Muscle layer of colon (tissue), 2 donors: ENCODE measurements around the gene HSBP1L1.

Experiments used
- H3K27ac ChIP-seq: one replicate; pipeline ENCODE4 v1.7.0; 2013; ENCODE audit warnings: low read depth, mild to moderate bottlenecking, low read length, moderate library complexity
- H3K27me3 ChIP-seq, 2 donors: one replicate each; pipeline ENCODE4 v1.7.0; 2013; ENCODE audit warnings: low read length in 2 of 2, mild to moderate bottlenecking in 2 of 2; ENCODE audit not compliant: insufficient read depth in 2 of 2, control insufficient read depth in 1 of 2
- H3K36me3 ChIP-seq: one replicate; pipeline ENCODE4 v1.7.0; 2013; ENCODE audit warnings: mild to moderate bottlenecking, low read length; ENCODE audit not compliant: insufficient read depth
- H3K4me1 ChIP-seq: one replicate; pipeline ENCODE4 v1.7.0; 2013; ENCODE audit warnings: mild to moderate bottlenecking, low read length; ENCODE audit not compliant: insufficient read depth
- H3K4me3 ChIP-seq, 2 donors: one replicate each; pipeline ENCODE4 v1.7.0; 2013; ENCODE audit warnings: low read length in 2 of 2, low read depth in 1 of 2, mild to moderate bottlenecking in 1 of 2, moderate library complexity in 1 of 2
- H3K9ac ChIP-seq: one replicate; pipeline ENCODE4 v1.7.0; 2013; ENCODE audit warnings: low read length
- H3K9me3 ChIP-seq: one replicate; pipeline ENCODE4 v1.7.0; 2013; ENCODE audit warnings: mild to moderate bottlenecking, low read length
- donor health status: abdominal sarcoma.
- donor health status: Adenocarcinoma of cecum.

Gene HSBP1L1

GRCh38 chr18:79941473-79942119, 22.8 kb upstream of the HSBP1L1 start:
- H3K9ac ChIP-seq = no peak overlapping the region
- no peaks in the 10 kb centered on the region for H3K9me3 ChIP-seq
- no peak overlapping the region for H3K4me3 ChIP-seq
- no peak overlapping the region for H3K27ac ChIP-seq
- peaks cover 14% of the 10 kb centered on the region for H3K36me3 ChIP-seq
- H3K4me1 ChIP-seq = no peaks in the 10 kb centered on the region
- no peaks in the 10 kb centered on the region for H3K27me3 ChIP-seq

GRCh38 chr18:79942211-79942610, 22.2 kb upstream of the HSBP1L1 start:
- H3K36me3 ChIP-seq = peaks cover 14% of the 10 kb centered on the region
- H3K27ac ChIP-seq = no peak overlapping the region
- no peak overlapping the region for H3K9ac ChIP-seq
- H3K27me3 ChIP-seq = no peaks in the 10 kb centered on the region
- H3K4me3 ChIP-seq = no peak overlapping the region
- no peaks in the 10 kb centered on the region for H3K4me1 ChIP-seq
- no peaks in the 10 kb centered on the region for H3K9me3 ChIP-seq

- Histone ChIP-seq H3K27ac (no peak overlapping the region), H3K4me1 (peaks cover 5% of the 10 kb centered on the region), H3K9me3 (no peaks in the 10 kb centered on the region), H3K9ac (no peak overlapping the region), H3K27me3 (no peaks in the 10 kb centered on the region), H3K4me3 (no peak overlapping the region), H3K36me3 (peaks cover 14% of the 10 kb centered on the region)
Measured at GRCh38 chr18:79942786-79943607, 21.4 kb upstream of the HSBP1L1 start.

GRCh38 chr18:79943608-79944125, 20.8 kb upstream of the HSBP1L1 start:
- peaks cover 11% of the 10 kb centered on the region for H3K4me1 ChIP-seq
- no peak overlapping the region for H3K4me3 ChIP-seq
- H3K27me3 ChIP-seq = no peaks in the 10 kb centered on the region
- H3K9me3 ChIP-seq = no peaks in the 10 kb centered on the region
- peaks cover 14% of the 10 kb centered on the region for H3K36me3 ChIP-seq
- no peak overlapping the region for H3K27ac ChIP-seq
- H3K9ac ChIP-seq = no peak overlapping the region

GRCh38 chr18:79944126-79944731, 20.2 kb upstream of the HSBP1L1 start:
- Histone ChIP-seq H3K4me1 (peaks cover 15% of the 10 kb centered on the region), H3K27ac (no peak overlapping the region), H3K9me3 (no peaks in the 10 kb centered on the region), H3K4me3 (no peak overlapping the region), H3K36me3 (peaks cover 14% of the 10 kb centered on the region), H3K9ac (no peak overlapping the region), H3K27me3 (no peaks in the 10 kb centered on the region)

GRCh38 chr18:79944746-79945117, 19.7 kb upstream of the HSBP1L1 start:
- no peak overlapping the region for H3K9ac ChIP-seq
- H3K27me3 ChIP-seq = no peaks in the 10 kb centered on the region
- no peak overlapping the region for H3K27ac ChIP-seq
- H3K36me3 ChIP-seq = peaks cover 14% of the 10 kb centered on the region
- no peaks in the 10 kb centered on the region for H3K9me3 ChIP-seq
- peaks cover 20% of the 10 kb centered on the region for H3K4me1 ChIP-seq
- no peak overlapping the region for H3K4me3 ChIP-seq

- Histone ChIP-seq H3K27me3 (no peaks in the 10 kb centered on the region), H3K27ac (no peak overlapping the region), H3K4me3 (no peak overlapping the region), H3K36me3 (peaks cover 14% of the 10 kb centered on the region), H3K9me3 (no peaks in the 10 kb centered on the region), H3K9ac (no peak overlapping the region), H3K4me1 (peaks cover 26% of the 10 kb centered on the region)
Measured at GRCh38 chr18:79945118-79946042, 19.1 kb upstream of the HSBP1L1 start.

GRCh38 chr18:79947054-79947755, 17.2 kb upstream of the HSBP1L1 start:
- Histone ChIP-seq H3K4me3 (no peak overlapping the region), H3K9ac (no peak overlapping the region), H3K27me3 (no peaks in the 10 kb centered on the region), H3K36me3 (peaks cover 11% of the 10 kb centered on the region), H3K4me1 (peaks cover 28% of the 10 kb centered on the region), H3K27ac (no peak overlapping the region), H3K9me3 (no peaks in the 10 kb centered on the region)

- Histone ChIP-seq H3K27ac (no peak overlapping the region), H3K4me1 (peaks cover 28% of the 10 kb centered on the region), H3K4me3 (no peak overlapping the region)
Measured at GRCh38 chr18:79947881-79948610, 16.4 kb upstream of the HSBP1L1 start.

More at GRCh38 chr18:79947881-79948610, 16.4 kb upstream of the HSBP1L1 start:
- H3K36me3 ChIP-seq = peaks cover 3% of the 10 kb centered on the region
- H3K9ac ChIP-seq = no peak overlapping the region
- H3K27me3 ChIP-seq = no peaks in the 10 kb centered on the region
- H3K9me3 ChIP-seq = no peaks in the 10 kb centered on the region
